OCI-LY3 (cell line): Measurements from ENCODE around the gene OR10H5.

Experiments
- EZH2phosphoT487 ChIP-seq: fragments of 200-600 bp; shearing (Covaris generic); IDR thresholded peaks from 2 replicates; pipeline ENCODE4 v1.6.1; 2018; ENCODE audit warnings: antibody characterized with exemption, mixed run types, low read depth
- TF ChIP-seq, protein P1 (sequence below): fragments of 200-600, 300-600 bp; sonication (generic); IDR thresholded peaks from 2 replicates; pipeline ENCODE4 v1.5.1; 2014; ENCODE audit warnings: antibody characterized with exemption, low read length, low read depth

GRCh38 chr19:15836330-15837220, 49.1 kb downstream of the OR10H5 start:
- TF ChIP-seq, protein P1, sequence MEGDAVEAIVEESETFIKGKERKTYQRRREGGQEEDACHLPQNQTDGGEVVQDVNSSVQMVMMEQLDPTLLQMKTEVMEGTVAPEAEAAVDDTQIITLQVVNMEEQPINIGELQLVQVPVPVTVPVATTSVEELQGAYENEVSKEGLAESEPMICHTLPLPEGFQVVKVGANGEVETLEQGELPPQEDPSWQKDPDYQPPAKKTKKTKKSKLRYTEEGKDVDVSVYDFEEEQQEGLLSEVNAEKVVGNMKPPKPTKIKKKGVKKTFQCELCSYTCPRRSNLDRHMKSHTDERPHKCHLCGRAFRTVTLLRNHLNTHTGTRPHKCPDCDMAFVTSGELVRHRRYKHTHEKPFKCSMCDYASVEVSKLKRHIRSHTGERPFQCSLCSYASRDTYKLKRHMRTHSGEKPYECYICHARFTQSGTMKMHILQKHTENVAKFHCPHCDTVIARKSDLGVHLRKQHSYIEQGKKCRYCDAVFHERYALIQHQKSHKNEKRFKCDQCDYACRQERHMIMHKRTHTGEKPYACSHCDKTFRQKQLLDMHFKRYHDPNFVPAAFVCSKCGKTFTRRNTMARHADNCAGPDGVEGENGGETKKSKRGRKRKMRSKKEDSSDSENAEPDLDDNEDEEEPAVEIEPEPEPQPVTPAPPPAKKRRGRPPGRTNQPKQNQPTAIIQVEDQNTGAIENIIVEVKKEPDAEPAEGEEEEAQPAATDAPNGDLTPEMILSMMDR, result no peak
- no peak for TF ChIP-seq EZH2phosphoT487
